Trophoblast cell (in vitro differentiated cells and primary cell): ENCODE results near the gene LAMC3.

Experiments
- DNase-seq, 2 donors: peaks; one replicate each; pipeline ENCODE4 v3.0.0-alpha.2; 2016
- H2AFZ ChIP-seq: 2 replicates; pipeline ENCODE4 v1.6.1; 2013; ENCODE audit warnings: low read length, moderate library complexity, mild to moderate bottlenecking; ENCODE audit not compliant: insufficient read depth, poor library complexity
- H2AK5ac ChIP-seq: 2 replicates; pipeline ENCODE4 v1.6.1; 2013; ENCODE audit warnings: mild to moderate bottlenecking, low read length
- H2BK120ac ChIP-seq: 2 replicates; pipeline ENCODE4 v1.6.1; 2013; ENCODE audit warnings: low read length, mild to moderate bottlenecking, moderate library complexity; ENCODE audit not compliant: insufficient read depth, poor library complexity
- H2BK12ac ChIP-seq: 2 replicates; pipeline ENCODE4 v1.6.1; 2013; ENCODE audit warnings: mild to moderate bottlenecking, low read length, moderate library complexity
- H2BK5ac ChIP-seq: 2 replicates; pipeline ENCODE4 v1.6.1; 2013; ENCODE audit warnings: low read length, low read depth, moderate library complexity, mild to moderate bottlenecking; ENCODE audit not compliant: poor library complexity
- H3K14ac ChIP-seq: 2 replicates; pipeline ENCODE4 v1.6.1; 2013; ENCODE audit warnings: mild to moderate bottlenecking, low read length
- H3K18ac ChIP-seq: 2 replicates; pipeline ENCODE4 v1.6.1; 2013; ENCODE audit warnings: mild to moderate bottlenecking, low read length
- H3K23ac ChIP-seq: 2 replicates; pipeline ENCODE4 v1.6.1; 2013; ENCODE audit warnings: low read length
- H3K27ac ChIP-seq: 2 replicates; pipeline ENCODE4 v1.5.1; 2013; ENCODE audit warnings: low read depth, mild to moderate bottlenecking, inconsistent platforms, low read length, moderate library complexity
- H3K27me3 ChIP-seq: 2 replicates; pipeline ENCODE4 v1.6.1; 2013; ENCODE audit warnings: inconsistent platforms, mild to moderate bottlenecking, low read length, moderate library complexity; ENCODE audit not compliant: insufficient read depth
- H3K36me3 ChIP-seq, 2 experiments: 1 replicate in 1 of 2; 2 replicates in 1 of 2; pipeline ENCODE4 v1.6.1; 2013; ENCODE audit warnings: low read length in 2 of 2, mild to moderate bottlenecking in 2 of 2, moderate library complexity in 1 of 2; ENCODE audit not compliant: insufficient read depth in 2 of 2, control insufficient read depth in 1 of 2
- H3K4ac ChIP-seq: 2 replicates; pipeline ENCODE4 v1.6.1; 2013; ENCODE audit warnings: low read depth, mild to moderate bottlenecking, low read length, moderate library complexity
- H3K4me1 ChIP-seq, 2 experiments: 1 replicate in 1 of 2; 2 replicates in 1 of 2; pipeline ENCODE4 v1.6.1; 2013; ENCODE audit warnings: low read length in 2 of 2, mild to moderate bottlenecking in 2 of 2, moderate library complexity in 1 of 2; ENCODE audit not compliant: insufficient read depth in 2 of 2, control insufficient read depth in 1 of 2
- H3K4me2 ChIP-seq: 2 replicates; pipeline ENCODE4 v1.6.1; 2013; ENCODE audit warnings: inconsistent platforms, mild to moderate bottlenecking, low read length, moderate library complexity
- H3K4me3 ChIP-seq: 2 replicates; pipeline ENCODE4 v1.5.1; 2013; ENCODE audit warnings: mild to moderate bottlenecking, low read depth, low read length, inconsistent platforms
- H3K79me1 ChIP-seq: one replicate; pipeline ENCODE4 v1.6.1; 2013; ENCODE audit warnings: low read length
- H3K79me2 ChIP-seq: 2 replicates; pipeline ENCODE4 v1.6.1; 2013; ENCODE audit warnings: low read length, mild to moderate bottlenecking; ENCODE audit not compliant: control insufficient read depth, insufficient read depth, poor library complexity
- H3K9ac ChIP-seq: 2 replicates; pipeline ENCODE4 v1.6.1; 2013; ENCODE audit warnings: mild to moderate bottlenecking, low read length
- H3K9me3 ChIP-seq: 2 replicates; pipeline ENCODE4 v1.6.1; 2013; ENCODE audit warnings: low read depth, mild to moderate bottlenecking, control low read depth, inconsistent platforms, low read length; ENCODE audit not compliant: insufficient read depth
- H4K12ac ChIP-seq: 2 replicates; pipeline ENCODE4 v1.6.1; 2013; ENCODE audit warnings: low read depth, mild to moderate bottlenecking, low read length, moderate library complexity
- H4K8ac ChIP-seq: 2 replicates; pipeline ENCODE4 v1.6.1; 2013; ENCODE audit warnings: low read depth, mild to moderate bottlenecking, low read length, moderate library complexity
- H4K91ac ChIP-seq: one replicate; pipeline ENCODE4 v1.6.1; 2013; ENCODE audit warnings: low read depth, mild to moderate bottlenecking, low read length, moderate library complexity
- WGBS: extraction: QIAGEN DNeasy Blood & Tissue Kit; methylation state at CpG from one replicate; pipeline ENCODE4 v1.1.7; 2013; ENCODE audit warnings: missing lambda C conversion rate; ENCODE audit not compliant: insufficient read length, insufficient coverage; ENCODE audit errors: extremely low coverage; 5-methylcytosine and 5-hydroxymethylcytosine counted together

Gene LAMC3

DNA sequence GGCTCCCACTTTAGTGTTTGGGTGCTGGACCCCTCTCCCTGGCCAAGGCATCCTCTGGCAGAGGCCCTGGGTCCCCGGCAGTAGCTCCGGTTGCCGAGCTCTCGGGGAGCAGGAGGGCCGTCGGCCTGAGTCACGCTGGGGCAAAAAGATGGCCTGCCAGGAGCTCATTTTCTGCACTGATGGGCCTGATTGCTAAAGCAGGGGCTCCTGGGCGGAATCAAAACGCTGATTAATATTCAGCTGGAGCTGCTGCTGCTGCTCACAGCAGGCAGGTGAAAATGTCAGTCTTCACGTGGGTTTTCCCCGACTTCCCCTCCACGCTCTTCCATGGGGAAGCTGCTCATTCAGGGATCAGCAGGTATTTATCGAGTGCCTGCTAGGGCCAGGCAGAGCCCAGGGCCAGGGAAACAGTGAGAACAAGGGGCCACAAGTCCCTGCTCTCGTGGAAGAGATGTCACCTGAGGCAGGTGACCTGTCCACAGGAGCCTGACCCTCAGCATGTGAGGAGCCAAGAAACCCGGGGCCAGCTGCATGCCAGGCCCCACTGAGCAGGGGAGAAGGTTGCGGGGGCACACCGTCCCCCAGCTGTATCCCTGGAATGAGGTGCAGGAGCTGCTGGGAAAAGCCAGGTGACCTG, 22.1 kb downstream of the LAMC3 start:
- Histone ChIP-seq H3K18ac (no peak overlapping the region), H2AK5ac (no peak overlapping the region), H2AFZ (no peak overlapping the region), H3K27me3 (no peaks in the 10 kb centered on the region), H3K4me3 (no peak overlapping the region), H3K36me3 (no peaks in the 10 kb centered on the region), H3K23ac (no peak overlapping the region), H3K4me2 (no peak overlapping the region), H3K9ac (no peak overlapping the region), H4K12ac (no peak overlapping the region), H4K91ac (no peak overlapping the region), H3K79me2 (no peaks in the 10 kb centered on the region), H2BK5ac (no peak overlapping the region), H3K14ac (no peak overlapping the region), H2BK12ac (no peak overlapping the region), H3K9me3 (peaks cover 6% of the 10 kb centered on the region), H3K79me1 (no peaks in the 10 kb centered on the region), H4K8ac (no peak overlapping the region), H3K4me1 (no peaks in the 10 kb centered on the region), H3K4ac (no peak overlapping the region), H2BK120ac (no peak overlapping the region), H3K27ac (no peak overlapping the region)
- DNase-seq = no peak
- no CpG with 5 or more reads among the region's 17 CpGs for WGBS

- Histone ChIP-seq H2AFZ (no peak overlapping the region), H3K27me3 (no peaks in the 10 kb centered on the region), H4K8ac (no peak overlapping the region), H3K18ac (no peak overlapping the region), H3K9ac (no peak overlapping the region), H2BK5ac (no peak overlapping the region), H3K27ac (no peak overlapping the region), H3K23ac (no peak overlapping the region), H2AK5ac (no peak overlapping the region), H3K4me1 (no peaks in the 10 kb centered on the region), H3K4me2 (no peak overlapping the region), H3K79me1 (no peaks in the 10 kb centered on the region), H4K91ac (no peak overlapping the region), H3K4ac (no peak overlapping the region), H3K4me3 (no peak overlapping the region), H3K36me3 (no peaks in the 10 kb centered on the region), H3K79me2 (no peaks in the 10 kb centered on the region), H4K12ac (no peak overlapping the region), H2BK12ac (no peak overlapping the region), H3K14ac (no peak overlapping the region), H2BK120ac (no peak overlapping the region), H3K9me3 (peaks cover 3% of the 10 kb centered on the region)
- DNase-seq = no peak
- WGBS = no CpG with 5 or more reads among the region's 7 CpGs
Measured at GRCh38 chr9:131031642-131032005, 22.6 kb downstream of the LAMC3 start.

- no peaks in the 10 kb centered on the region for H3K27me3 ChIP-seq
- no peak overlapping the region for H3K4me3 ChIP-seq
- H2BK12ac ChIP-seq = no peak overlapping the region
- H4K12ac ChIP-seq = no peak overlapping the region
- no peak overlapping the region for H2BK120ac ChIP-seq
- H3K4me1 ChIP-seq = no peaks in the 10 kb centered on the region
- no peak overlapping the region for H3K23ac ChIP-seq
- WGBS = 100% methylated on average over 11 of the region's 12 CpGs
- no peak overlapping the region for H4K91ac ChIP-seq
- H3K79me2 ChIP-seq = no peaks in the 10 kb centered on the region
- H4K8ac ChIP-seq = no peak overlapping the region
- H3K27ac ChIP-seq = no peak overlapping the region
- DNase-seq = no peak
- H3K79me1 ChIP-seq = no peaks in the 10 kb centered on the region
- no peak overlapping the region for H3K4ac ChIP-seq
- H3K18ac ChIP-seq = no peak overlapping the region
- no peak overlapping the region for H2AFZ ChIP-seq
- H3K9me3 ChIP-seq = peaks cover 3% of the 10 kb centered on the region
- H3K14ac ChIP-seq = no peak overlapping the region
- H3K9ac ChIP-seq = no peak overlapping the region
- no peak overlapping the region for H2AK5ac ChIP-seq
- no peak overlapping the region for H2BK5ac ChIP-seq
- no peak overlapping the region for H3K4me2 ChIP-seq
- no peaks in the 10 kb centered on the region for H3K36me3 ChIP-seq
Measured at GRCh38 chr9:131032384-131032783, 23.4 kb downstream of the LAMC3 start.

DNA sequence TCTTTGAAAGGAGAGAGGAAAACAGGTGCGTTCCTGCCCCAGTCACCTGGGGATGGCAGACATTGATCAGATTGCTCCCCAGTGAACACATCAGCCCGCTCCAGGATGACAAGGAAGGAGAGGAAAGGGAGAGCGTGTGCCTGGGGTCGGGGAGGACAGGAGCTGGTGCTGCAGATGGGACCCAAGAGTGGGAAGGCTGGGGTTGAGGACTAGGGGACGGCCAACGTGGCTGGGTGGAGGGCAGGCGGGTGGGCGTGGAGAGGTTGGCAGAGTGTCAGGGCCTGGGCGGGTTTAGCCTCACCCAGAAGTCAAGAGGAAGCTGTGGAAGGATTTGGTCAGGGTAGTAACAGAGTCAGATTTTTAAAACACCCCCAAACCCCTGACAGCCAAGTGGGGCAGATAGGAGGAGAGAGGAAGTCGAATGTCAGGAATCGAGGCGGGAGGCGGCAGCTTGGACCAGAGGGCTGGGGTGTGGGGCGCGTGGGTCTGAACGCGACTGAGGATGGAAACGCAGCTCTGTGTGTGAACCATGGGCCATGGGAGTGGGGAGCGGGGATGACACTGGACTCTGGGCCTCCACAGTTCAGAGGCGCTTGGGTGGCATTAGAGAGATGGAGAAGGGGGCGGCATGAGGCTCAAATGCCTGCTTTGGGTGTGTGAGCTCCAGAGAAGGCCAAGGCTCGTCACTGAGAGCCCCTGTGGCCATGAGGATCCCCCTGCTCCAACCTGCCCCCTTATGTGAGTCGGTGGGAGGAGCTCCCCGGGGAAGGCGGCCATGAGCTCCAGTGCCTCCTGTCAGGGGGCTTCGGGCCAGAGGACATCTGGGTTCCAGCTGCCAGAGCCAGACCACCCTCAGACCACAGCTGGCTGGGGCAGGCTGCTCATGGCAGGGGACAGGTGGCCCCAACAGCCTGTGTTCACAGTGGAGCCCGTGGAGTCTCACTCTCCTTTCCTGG, 24.6 kb downstream of the LAMC3 start:
- no peak overlapping the region for H3K18ac ChIP-seq
- H3K79me2 ChIP-seq = no peaks in the 10 kb centered on the region
- no peak overlapping the region for H3K4me3 ChIP-seq
- H3K14ac ChIP-seq = no peak overlapping the region
- peaks cover 3% of the 10 kb centered on the region for H3K9me3 ChIP-seq
- H3K27me3 ChIP-seq = no peaks in the 10 kb centered on the region
- WGBS = no CpG with 5 or more reads among the region's 27 CpGs
- no peak overlapping the region for H3K4me2 ChIP-seq
- no peak overlapping the region for H2AFZ ChIP-seq
- H2BK120ac ChIP-seq = no peak overlapping the region
- no peak overlapping the region for H2AK5ac ChIP-seq
- no peak overlapping the region for H4K91ac ChIP-seq
- no peak overlapping the region for H4K8ac ChIP-seq
- H4K12ac ChIP-seq = no peak overlapping the region
- H3K9ac ChIP-seq = no peak overlapping the region
- no peaks in the 10 kb centered on the region for H3K79me1 ChIP-seq
- no peak overlapping the region for H2BK12ac ChIP-seq
- H3K36me3 ChIP-seq = no peaks in the 10 kb centered on the region
- no peak overlapping the region for H2BK5ac ChIP-seq
- H3K4me1 ChIP-seq = no peaks in the 10 kb centered on the region
- H3K4ac ChIP-seq = no peak overlapping the region
- H3K27ac ChIP-seq = no peak overlapping the region
- no peak for DNase-seq
- H3K23ac ChIP-seq = no peak overlapping the region
